ENCODE data around the gene PXMP4. TPM values are rescaled to one million over a fixed set of nuclear protein-coding genes. Genes with fewer than 3 reads are reported as not detected.

The PXMP4 gene
- total RNA-seq, 1 experiment from 2014 or later: 5.7 TPM

- Histone ChIP-seq H3K14ac (ENCODE audit: insufficient read depth, low read length) (0 out of 2 replicates have a peak overlapping the region, but pooled peaks have one; percentile 0), H2BK5ac (ENCODE audit: insufficient read length, low read length) (no peak overlapping the region), H3K9me3 (ENCODE audit: control insufficient read depth, low read depth, low read length) (no peaks in the 10 kb centered on the region), H3K23ac (ENCODE audit: insufficient read length, low read depth, low read length) (no peak overlapping the region), H4K91ac (ENCODE audit: insufficient read length, low read depth, low read length) (no peak overlapping the region), H4K5ac (ENCODE audit: insufficient read length, low read depth, low read length) (no peak overlapping the region), H3K23me2 (ENCODE audit: insufficient read length, low read depth, low read length, poor library complexity, severe bottlenecking) (peaks cover 10% of the 10 kb centered on the region), H4K8ac (replicated peaks; ENCODE audit: insufficient read length, low read depth, low read length) (no peak overlapping the region), H2BK120ac (ENCODE audit: low read depth, low read length, poor library complexity, severe bottlenecking) (no peak overlapping the region), H2BK12ac (ENCODE audit: insufficient read length, low read depth, low read length) (no peak overlapping the region), H4K20me1 (ENCODE audit: control insufficient read depth, insufficient read depth, insufficient read length) (no peaks in the 10 kb centered on the region), H2AK5ac (ENCODE audit: insufficient read length, low read length) (no peak overlapping the region), H3K27ac (ENCODE audit: insufficient read length, low read depth, low read length) (no peak overlapping the region), H3K79me2 (ENCODE audit: insufficient read depth, low read length) (peaks cover 7% of the 10 kb centered on the region; the same call in 1 of the 2 replicates), H3K4ac (ENCODE audit: low read depth, low read length) (no peak overlapping the region), H3K18ac (ENCODE audit: insufficient read length, low read depth, low read length) (peak overlapping the region; percentile 9), H3K27me3 (ENCODE audit: insufficient read depth, low read length) (no peaks in the 10 kb centered on the region), H3K4me2 (ENCODE audit: insufficient read depth, insufficient read length, low read length) (peak overlapping the region; percentile 27), H3K4me1 (ENCODE audit: insufficient read depth, low read length) (no peaks in the 10 kb centered on the region), H3T11ph (ENCODE audit: low read length) (no peak overlapping the region), H3K56ac (ENCODE audit: insufficient read length, low read depth, low read length) (no peak overlapping the region), H2AFZ (ENCODE audit: low read length) (no peak overlapping the region), H3K79me1 (ENCODE audit: insufficient read depth, low read depth, low read length, poor library complexity, severe bottlenecking) (no peaks in the 10 kb centered on the region), H2BK15ac (ENCODE audit: low read depth, low read length) (no peak overlapping the region), H3K9ac (ENCODE audit: extremely low read depth, insufficient read length, low read length) (no peak overlapping the region), H2BK20ac (ENCODE audit: low read depth, low read length, poor library complexity, severe bottlenecking) (no peak overlapping the region)
- Mint-ChIP-seq H3K4me1 (peaks cover 30 to 35% of the 10 kb centered on the region in 2 experiments), H3K27ac (peak overlapping the region; percentile 56 to 85 (median 75); a peak in 4 of 7 replicates), H3K9me3 (no peaks in the 10 kb centered on the region), H3K4me3 (peak overlapping the region; percentile 57 to 77), H3K36me3 (ENCODE audit: insufficient read depth in 1 of 3, low read depth in 3 of 3) (peaks cover 0 to 14% (median 6%) of the 10 kb centered on the region in 3 experiments; a peak in 4 of 7 replicates), H3K27me3 (ENCODE audit: low read depth) (peaks cover 54% of the 10 kb centered on the region)
- no peak for TF ChIP-seq CTCF (conservative IDR thresholded peaks at IDR 0.05)
- no CpG with 5 or more reads among the region's 14 CpGs for WGBS (ENCODE audit: extremely low coverage, insufficient read length, low lambda C conversion rate)
- no peak for DNase-seq
Measured at GRCh38 chr20:33686984-33687366, 33.1 kb downstream of the PXMP4 start.
